Endothelial cell of umbilical vein (primary cell): ENCODE results near the gene DOCK6. TPM values are rescaled to one million over a fixed set of nuclear protein-coding genes. Genes with fewer than 3 reads are reported as not detected.

Experiments used
- BruUV-seq: library from RNA; stranded (reverse); fragments of 400-500 nt; replicated peaks from 2 replicates; lab custom pipeline; 2021; lab: Mats Ljungman, UMichigan
- CTCF ChIA-PET: fragments of 300-600, 350-600 bp; sonication (Branson Sonifier 250); formaldehyde crosslinking; loops from one replicate; lab custom pipeline; 2021; ENCODE audit warnings: antibody characterized with exemption, inconsistent platforms; lab: Charles Lee
- POLR2A ChIA-PET: fragments of 300-600, 350-600 bp; sonication (Branson Sonifier 250); formaldehyde crosslinking; loops from one replicate; lab custom pipeline; 2021; ENCODE audit warnings: antibody characterized with exemption, inconsistent platforms; lab: Charles Lee
- DNase-seq: peaks from one replicate; pipeline ENCODE4 v3.0.0-alpha.2; 2011; ENCODE audit warnings: low read depth, low spot score
- FAIRE-seq: peaks from 2 replicates; lab custom pipeline; 2011; peaks lifted over from hg19 to GRCh38; lab: Jason Lieb, UNC
- H2AFZ ChIP-seq: 2 replicates; pipeline ENCODE4 v1.6.0; 2012; ENCODE audit warnings: low read depth, low read length, control low read depth, inconsistent platforms
- H3K27ac ChIP-seq: 2 replicates; pipeline ENCODE4 v1.5.1; 2011; ENCODE audit warnings: low read depth, mild to moderate bottlenecking, control low read depth, low read length, moderate library complexity; ENCODE audit not compliant: insufficient read depth
- H3K27me3 ChIP-seq, 2 experiments: 2 replicates each; pipeline versions ENCODE4 v1.6.0 to v1.6.1; 2011; ENCODE audit warnings: low read length in 2 of 2, mixed read lengths in 1 of 2; ENCODE audit not compliant: control insufficient read depth in 2 of 2, insufficient read depth in 2 of 2
- H3K36me3 ChIP-seq, 2 experiments: 2 replicates in 1 of 2; 3 replicates in 1 of 2; pipeline ENCODE4 v1.5.1; 2011; ENCODE audit warnings: low read length in 2 of 2, mild to moderate bottlenecking in 1 of 2, moderate library complexity in 1 of 2; ENCODE audit not compliant: control insufficient read depth in 2 of 2, insufficient read depth in 2 of 2; ENCODE audit errors: extremely low read depth in 1 of 2
- H3K4me1 ChIP-seq: 3 replicates; pipeline ENCODE4 v1.5.1; 2011; ENCODE audit warnings: mild to moderate bottlenecking, low read length; ENCODE audit not compliant: control insufficient read depth, insufficient read depth; ENCODE audit errors: extremely low read depth
- H3K4me2 ChIP-seq: 2 replicates; pipeline ENCODE4 v1.6.1; 2011; ENCODE audit warnings: low read length, control low read depth, mixed read lengths; ENCODE audit not compliant: insufficient read depth
- H3K4me3 ChIP-seq, 3 experiments: fragments of 200-600 bp in 1 of 3; sonication (generic), shearing (Covaris generic) in 1 of 3; replicated peaks in 1 of 3; 2 replicates each; pipeline ENCODE4 v1.5.1; 2011 to 2016; ENCODE audit warnings: control low read depth in 3 of 3, low read length in 3 of 3, mild to moderate bottlenecking in 2 of 3, inconsistent platforms in 1 of 3, low read depth in 1 of 3, moderate library complexity in 1 of 3; ENCODE audit not compliant: insufficient read depth in 1 of 3
- H3K79me2 ChIP-seq: 2 replicates; pipeline ENCODE4 v1.6.0; 2012; ENCODE audit warnings: low read length, inconsistent platforms; ENCODE audit not compliant: control insufficient read depth, insufficient read depth
- H3K9ac ChIP-seq: replicated peaks from 2 replicates; pipeline ENCODE3; 2011; ENCODE audit warnings: low read length, control low read depth; ENCODE audit not compliant: insufficient read depth; ENCODE audit errors: extremely low read depth
- H3K9me1 ChIP-seq: replicated peaks from 3 replicates; pipeline ENCODE4 v1.6.0; 2011; ENCODE audit warnings: mild to moderate bottlenecking, low read length; ENCODE audit not compliant: control insufficient read depth, insufficient read depth; ENCODE audit errors: extremely low read depth
- H3K9me3 ChIP-seq: replicated peaks from 2 replicates; pipeline ENCODE4 v1.5.1; 2012; ENCODE audit warnings: low read length, inconsistent platforms; ENCODE audit not compliant: control insufficient read depth, insufficient read depth
- H4K20me1 ChIP-seq: replicated peaks from 2 replicates; pipeline ENCODE3; 2011; ENCODE audit warnings: mild to moderate bottlenecking, low read length; ENCODE audit not compliant: control insufficient read depth, insufficient read depth; ENCODE audit errors: extremely low read depth
- GATA2 ChIP-seq: IDR thresholded peaks from 2 replicates; pipeline ENCODE4 v1.7.0; 2011; ENCODE audit warnings: low read depth, mild to moderate bottlenecking, moderate library complexity, mixed read lengths, low read length; ENCODE audit not compliant: insufficient read length, insufficient read depth
- JUN ChIP-seq: IDR thresholded peaks from 2 replicates; pipeline ENCODE4 v1.6.1; 2011; ENCODE audit warnings: borderline replicate concordance, low read depth; ENCODE audit not compliant: insufficient read length, insufficient read depth
- MAX ChIP-seq: IDR thresholded peaks from 2 replicates; pipeline ENCODE4 v1.6.1; 2011; ENCODE audit not compliant: insufficient read depth, insufficient read length
- MYC ChIP-seq: IDR thresholded peaks from one replicate; pipeline ENCODE4 v1.6.1; 2011; ENCODE audit warnings: mild to moderate bottlenecking, low read depth, low read length
- dilution Hi-C: fragments of 300-500 bp; cut with MboI; formaldehyde crosslinking; loops from one replicate; pipeline ENCODE4 v1.15.0; 2019; ENCODE audit warnings: low sequenced_read_pairs; ENCODE audit not compliant: extremely low pct_ligation_motif_present
- intact Hi-C: fragments of 100-400 bp; cut with micrococcal nuclease; formaldehyde crosslinking; loops from one replicate; pipeline ENCODE4 v1.10.0; 2022
- polyA plus RNA-seq, 4 experiments: library from polyadenylated mRNA; depleted of rRNA in 3 of 4; stranded (reverse) in 3 of 4; unstranded in 1 of 4; fragments of >200 nt; gene quantifications; 2 replicates each; pipeline versions ENCODE4 v1.2.1 to v1.2.3, GENCODE V29; 2011 to 2012; ENCODE audit warnings: missing spikeins in 1 of 4
- total RNA-seq: library from RNA; stranded (reverse); gene quantifications from 2 replicates; pipeline ENCODE4 v1.2.3, GENCODE V29; 2021
- TF ChIP-seq, protein P1 (sequence below), 2 donors: IDR thresholded peaks; 1 replicate in 1 of 2; 2 replicates in 1 of 2; pipeline ENCODE4 v1.5.1; 2011; ENCODE audit warnings: low read length in 2 of 2, mild to moderate bottlenecking in 2 of 2, moderate library complexity in 2 of 2, control low read depth in 1 of 2, inconsistent platforms in 1 of 2, low read depth in 1 of 2; ENCODE audit not compliant: insufficient read depth in 1 of 2; ENCODE audit errors: extremely low read depth in 1 of 2

Gene DOCK6
- total and polyA plus RNA-seq, 2 donors (not counting 3 experiments of a cell fraction or from before 2014, with no cell fraction given): 126 to 334 TPM

- DNase-seq (no peak), FAIRE-seq (no peak)
- no peaks in the 10 kb centered on the region for H3K79me2 ChIP-seq
- H3K27me3 ChIP-seq: no peaks in the 10 kb centered on the region
- no peaks in the 10 kb centered on the region for H3K9me3 ChIP-seq
- CTCF ChIA-PET: interaction anchor here (0.7 to 7.6 kb wide), 5 partner anchors 37 to 269 kb away, joined by 3 to 116 read pairs (median 3); no protein-coding TSS in a partner anchor
- no peak overlapping the region for H3K27ac ChIP-seq
- H3K36me3 ChIP-seq: peaks cover 0 to 36% of the 10 kb centered on the region in 2 experiments
- H4K20me1 ChIP-seq: no peaks in the 10 kb centered on the region
- H3K9ac ChIP-seq: no peak overlapping the region
- dilution Hi-C loops: no loop called here
- no peak overlapping the region for H3K4me3 ChIP-seq
- H3K4me1 ChIP-seq: peaks cover 5% of the 10 kb centered on the region
- intact Hi-C loops: no loop called here
- no peak overlapping the region for H3K4me2 ChIP-seq
- no peak for TF ChIP-seq JUN
- TF ChIP-seq, protein P1, sequence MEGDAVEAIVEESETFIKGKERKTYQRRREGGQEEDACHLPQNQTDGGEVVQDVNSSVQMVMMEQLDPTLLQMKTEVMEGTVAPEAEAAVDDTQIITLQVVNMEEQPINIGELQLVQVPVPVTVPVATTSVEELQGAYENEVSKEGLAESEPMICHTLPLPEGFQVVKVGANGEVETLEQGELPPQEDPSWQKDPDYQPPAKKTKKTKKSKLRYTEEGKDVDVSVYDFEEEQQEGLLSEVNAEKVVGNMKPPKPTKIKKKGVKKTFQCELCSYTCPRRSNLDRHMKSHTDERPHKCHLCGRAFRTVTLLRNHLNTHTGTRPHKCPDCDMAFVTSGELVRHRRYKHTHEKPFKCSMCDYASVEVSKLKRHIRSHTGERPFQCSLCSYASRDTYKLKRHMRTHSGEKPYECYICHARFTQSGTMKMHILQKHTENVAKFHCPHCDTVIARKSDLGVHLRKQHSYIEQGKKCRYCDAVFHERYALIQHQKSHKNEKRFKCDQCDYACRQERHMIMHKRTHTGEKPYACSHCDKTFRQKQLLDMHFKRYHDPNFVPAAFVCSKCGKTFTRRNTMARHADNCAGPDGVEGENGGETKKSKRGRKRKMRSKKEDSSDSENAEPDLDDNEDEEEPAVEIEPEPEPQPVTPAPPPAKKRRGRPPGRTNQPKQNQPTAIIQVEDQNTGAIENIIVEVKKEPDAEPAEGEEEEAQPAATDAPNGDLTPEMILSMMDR (IDR thresholded peaks at IDR 0.05; ENCODE audit: extremely low read depth in 1 of 2, insufficient read depth in 1 of 2, low read depth in 1 of 2, low read length in 2 of 2): no peak
- no peak for TF ChIP-seq MAX
- no peak for TF ChIP-seq GATA2
- no peak for TF ChIP-seq MYC
- H2AFZ ChIP-seq: no peak overlapping the region
- BruUV-seq: no TSS peak
- POLR2A ChIA-PET: interaction anchor here (0.7 kb wide), 1 partner anchor 110 kb away, joined by 3 read pairs; no protein-coding TSS in a partner anchor
- no peaks in the 10 kb centered on the region for H3K9me1 ChIP-seq
Observed at GRCh38 chr19:11205939-11206570, 56.3 kb downstream of the DOCK6 start.
